HepG2 (cell line): ENCODE results near the gene SLC2A4. TPM values are rescaled to one million over a fixed set of nuclear protein-coding genes. Genes with fewer than 3 reads are reported as not detected.

Experiments used
- ARID5B ChIP-seq: IDR thresholded peaks from 2 replicates; pipeline ENCODE4 v1.4.0; 2020; ENCODE audit warnings: mild to moderate bottlenecking, missing genetic modification reagents
- HMGXB4 ChIP-seq, 2 experiments: sonication (generic) in 1 of 2; formaldehyde crosslinking in 1 of 2; IDR thresholded peaks; 2 replicates each; pipeline versions ENCODE4 v1.4.0 to v1.6.1; 2018 to 2020; ENCODE audit warnings: missing genetic modification reagents in 2 of 2, borderline replicate concordance in 1 of 2, low read depth in 1 of 2, mild to moderate bottlenecking in 1 of 2, missing biosample characterization in 1 of 2
- HOXA3 ChIP-seq: sonication (generic); formaldehyde crosslinking; IDR thresholded peaks from 2 replicates; pipeline ENCODE4 v1.5.0; 2020; ENCODE audit warnings: missing genetic modification reagents
- MXD3 ChIP-seq: IDR thresholded peaks from 2 replicates; pipeline ENCODE4 v1.6.1; 2016; ENCODE audit warnings: mild to moderate bottlenecking, missing biosample characterization, missing genetic modification reagents
- PATZ1 ChIP-seq: sonication (generic); formaldehyde crosslinking; IDR thresholded peaks from 2 replicates; pipeline ENCODE4 v1.4.0; 2020; ENCODE audit warnings: missing genetic modification reagents
- PCBP1 ChIP-seq: fragments of 200-400 bp; formaldehyde crosslinking; IDR thresholded peaks from 2 replicates; pipeline ENCODE4 v1.6.1; 2017; ENCODE audit warnings: mild to moderate bottlenecking, low read depth, low read length, borderline replicate concordance
- POLR2A ChIP-seq, 2 experiments: IDR thresholded peaks; 2 replicates each; pipeline ENCODE4 v1.6.1; 2011; ENCODE audit warnings: low read depth in 2 of 2, low read length in 2 of 2, mild to moderate bottlenecking in 1 of 2, moderate library complexity in 1 of 2; ENCODE audit not compliant: insufficient read depth in 1 of 2
- SRSF9 ChIP-seq: fragments of 200-400 bp; formaldehyde crosslinking; IDR thresholded peaks from 2 replicates; pipeline ENCODE4 v1.6.1; 2018; ENCODE audit warnings: borderline replicate concordance, mild to moderate bottlenecking, low read depth, low read length; ENCODE audit not compliant: insufficient read depth, poor library complexity, severe bottlenecking
- TFDP1 ChIP-seq: IDR thresholded peaks from 2 replicates; pipeline ENCODE4 v1.6.1; 2016; ENCODE audit warnings: missing compliant biosample characterization, missing genetic modification reagents, borderline replicate concordance
- ZFP82 ChIP-seq: sonication (generic); formaldehyde crosslinking; IDR thresholded peaks from 2 replicates; pipeline ENCODE4 v1.5.1; 2020; ENCODE audit warnings: mild to moderate bottlenecking, missing genetic modification reagents, borderline replicate concordance
- ZGPAT ChIP-seq: IDR thresholded peaks from 2 replicates; pipeline ENCODE4 v1.6.1; 2016; ENCODE audit warnings: mild to moderate bottlenecking
- ZNF556 ChIP-seq: sonication (generic); formaldehyde crosslinking; IDR thresholded peaks from 2 replicates; pipeline ENCODE4 v1.4.0; 2020; ENCODE audit warnings: mild to moderate bottlenecking, missing genetic modification reagents, borderline replicate concordance
- ZNF652 ChIP-seq: IDR thresholded peaks from 2 replicates; pipeline ENCODE4 v1.6.1; 2016; ENCODE audit warnings: low read depth, borderline replicate concordance
- ZSCAN20 ChIP-seq: sonication (generic); formaldehyde crosslinking; IDR thresholded peaks from 2 replicates; pipeline ENCODE4 v1.4.0; 2020; ENCODE audit warnings: missing genetic modification reagents, mild to moderate bottlenecking, borderline replicate concordance
- ZSCAN29 ChIP-seq: sonication (generic); formaldehyde crosslinking; conservative IDR thresholded peaks from 2 replicates; pipeline ENCODE4 v1.4.0; 2020; ENCODE audit warnings: mild to moderate bottlenecking, missing genetic modification reagents
- polyA plus RNA-seq, 8 experiments: library from polyadenylated mRNA; depleted of rRNA in 3 of 8; stranded (reverse) in 7 of 8; unstranded in 1 of 8; fragments of >200 nt; fragmentation: Illumina TruSeq in 4 of 8; extraction: Trizol in 4 of 8; gene quantifications; 2 replicates each; pipeline versions ENCODE4 v1.2.1 to v1.2.3, GENCODE V29; 2011 to 2016; ENCODE audit warnings: low read depth in 4 of 8, missing spikeins in 1 of 8, mixed read lengths in 1 of 8; ENCODE audit not compliant: insufficient read depth in 1 of 8
- total RNA-seq, 5 experiments: library from RNA; depleted of rRNA; stranded (reverse); fragments of >200 nt; fragmentation: Illumina TruSeq; extraction: Trizol; gene quantifications; 2 replicates each; pipeline ENCODE4 v1.2.3, GENCODE V29; 2016; ENCODE audit warnings: low read depth in 1 of 5

Gene SLC2A4
- total and polyA plus RNA-seq, 2 of the 13 experiments (the other 11 are each of a cell fraction or from before 2014, with no cell fraction given): 4.9 to 5.8 TPM

DNA sequence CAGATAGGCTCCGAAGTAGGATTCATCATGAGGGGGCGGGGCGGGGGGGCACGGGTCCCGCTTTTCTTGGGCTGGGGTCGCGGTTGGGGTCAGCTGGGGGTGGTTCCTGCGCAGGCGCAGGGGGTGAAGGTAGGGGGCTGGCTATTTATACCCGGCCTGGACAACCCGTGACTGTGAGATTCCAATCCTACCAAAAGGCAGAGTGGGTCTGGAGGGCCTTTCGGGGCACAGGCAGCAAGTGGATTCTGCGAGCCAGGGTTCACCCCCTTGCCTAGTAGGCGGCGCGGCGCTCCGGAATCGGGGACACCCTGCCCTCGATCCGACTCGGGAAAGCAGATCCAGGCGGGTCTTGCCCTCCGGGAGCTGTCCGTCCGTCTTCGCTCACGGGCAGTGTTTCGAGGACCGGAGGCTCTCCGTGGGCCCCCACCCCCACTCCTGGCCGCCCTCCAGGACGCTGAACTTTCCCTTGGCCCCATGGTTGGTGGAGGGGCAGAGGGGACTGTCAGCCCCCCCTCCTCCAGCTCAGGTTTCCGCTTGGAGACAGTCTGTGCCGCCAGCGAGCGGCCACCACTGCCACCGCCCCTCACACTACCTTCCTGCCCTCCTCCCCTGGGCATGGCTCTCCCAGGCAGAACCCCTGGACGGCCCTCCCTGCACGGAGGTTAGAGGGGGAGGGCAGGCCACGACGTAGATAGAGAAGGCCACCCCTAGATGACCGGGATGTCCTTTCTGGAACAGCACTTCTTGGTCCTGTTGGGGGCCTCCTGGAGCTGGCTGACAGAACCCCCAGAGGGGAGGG, 634 bp downstream of the SLC2A4 start (continued):
- peak; percentile 36; the same call in 1 of the 2 replicates for TF ChIP-seq TFDP1 (CRISPR knock-in tag)
- peak; percentile 89 for TF ChIP-seq PATZ1 (CRISPR knock-in tag)
- 0 out of 2 replicates have a peak, but pooled peaks have one; percentile 16 for TF ChIP-seq MXD3 (CRISPR knock-in tag)
- TF ChIP-seq PCBP1: 0 out of 2 replicates have a peak, but pooled peaks have one; percentile 19
- 0 out of 2 replicates have a peak, but pooled peaks have one; percentile 29 for TF ChIP-seq HOXA3 (CRISPR knock-in tag)
- TF ChIP-seq ZGPAT: peak; percentile 29; the same call in 1 of the 2 replicates
- 0 out of 4 replicates have a peak, but pooled peaks of 1 of the 2 experiments have one; percentile 2 for TF ChIP-seq POLR2A (IDR thresholded peaks at IDR 0.05; ENCODE audit: insufficient read depth in 1 of 2, low read depth in 2 of 2, low read length in 2 of 2)
- 0 out of 2 replicates have a peak, but pooled peaks have one; percentile 46 for TF ChIP-seq ZFP82
- no peak for TF ChIP-seq ZSCAN20 (CRISPR knock-in tag)
- TF ChIP-seq ARID5B: 0 out of 2 replicates have a peak, but pooled peaks have one; percentile 28
- TF ChIP-seq ZSCAN29: no peak
- TF ChIP-seq HMGXB4 (CRISPR knock-in tag; IDR thresholded peaks at IDR 0.05; ENCODE audit: borderline replicate concordance in 1 of 2, low read depth in 1 of 2): peak in 1 of 2 experiments; percentile 49; a peak in 1 of 4 replicates
- no peak for TF ChIP-seq SRSF9
- no peak for TF ChIP-seq ZNF652 (CRISPR knock-in tag)
- 0 out of 2 replicates have a peak, but pooled peaks have one; percentile 21 for TF ChIP-seq ZNF556
